Measurements from ENCODE around the gene DCP1B. TPM values are rescaled to one million over a fixed set of nuclear protein-coding genes. Genes with fewer than 3 reads are reported as not detected.
"Not testable (repeated sequence)": the region's sequence is repeated elsewhere in the genome, so short reads cannot be mapped to it uniquely, and the experiment has no call there.

The DCP1B gene
- polyA plus RNA-seq, 12 donors, result 12.0 to 37.8 (median 13.5) TPM; not detected in 1

- no peak for DNase-seq
Measured at GRCh38 chr12:1977588-1977987, 26.7 kb downstream of the DCP1B start.

- DNase-seq, result no peak
Measured at GRCh38 chr12:1977109-1977508, 27.1 kb downstream of the DCP1B start.

DNA sequence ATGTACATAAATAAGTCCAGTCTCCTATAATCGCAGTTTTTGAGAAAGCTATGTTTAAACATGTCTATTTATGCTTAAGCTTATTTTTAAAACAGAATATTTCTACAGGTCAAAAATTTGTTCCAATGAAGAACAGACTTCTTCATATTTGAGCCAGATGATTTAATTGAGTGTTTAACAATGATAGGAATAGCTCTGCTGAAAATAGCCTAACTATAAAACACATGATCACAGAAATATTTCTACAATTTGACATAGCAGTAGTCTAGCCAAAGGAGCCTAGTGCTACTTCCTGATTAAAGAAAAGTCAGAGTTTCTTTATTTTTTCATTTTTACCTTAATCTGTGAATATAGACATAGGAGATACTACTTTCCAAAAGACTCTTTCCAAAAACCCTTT lies 29.4 kb downstream of the DCP1B start:
- no peak for DNase-seq

DNA sequence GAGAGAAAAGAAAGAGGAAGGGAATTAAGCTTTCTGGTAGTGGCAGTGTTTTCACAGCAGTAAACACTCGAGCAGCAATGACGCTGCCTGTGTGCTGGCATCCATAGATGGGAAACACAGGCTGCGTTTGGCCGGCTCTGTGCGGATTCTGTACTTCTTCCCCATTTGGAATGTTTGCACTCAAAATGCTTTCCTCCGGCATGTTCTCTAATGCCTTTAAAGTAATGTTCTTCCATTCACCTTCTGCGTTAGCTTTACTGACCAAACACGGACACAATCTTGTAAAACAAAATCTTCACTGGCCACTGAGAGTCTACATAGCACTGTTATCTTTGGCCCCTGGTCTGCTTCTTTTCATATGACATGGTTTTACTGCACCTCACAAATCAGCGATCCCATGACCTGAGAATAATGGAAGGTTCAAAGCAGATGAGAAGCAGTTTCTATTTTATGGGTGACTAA lies 31.4 kb downstream of the DCP1B start:
- DNase-seq, result peak; percentile 40

DNA sequence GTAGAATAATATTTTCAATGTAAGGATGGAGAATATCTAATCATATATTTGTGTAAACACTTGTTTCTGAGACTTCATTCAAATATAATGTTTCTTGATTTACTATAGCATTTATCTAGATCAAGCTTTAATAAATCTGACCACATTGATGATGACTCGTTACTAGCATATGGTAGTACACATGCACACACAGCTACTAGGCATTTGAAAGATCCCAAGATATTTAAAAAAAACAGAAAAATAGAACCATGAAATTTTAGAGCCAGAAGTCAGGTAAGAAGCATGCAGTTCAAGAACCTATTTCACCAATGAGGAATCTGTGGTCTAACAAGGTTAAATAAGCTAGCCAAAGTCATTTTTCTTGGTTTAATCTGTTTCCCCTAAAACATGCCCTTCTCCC lies 32.0 kb downstream of the DCP1B start:
- DNase-seq, result no peak

GRCh38 chr12:1970331-1970900 lies 33.8 kb downstream of the DCP1B start:
- no peak for DNase-seq

- DNase-seq, result no peak
Measured at GRCh38 chr12:1966561-1967226, 37.6 kb downstream of the DCP1B start.

DNA sequence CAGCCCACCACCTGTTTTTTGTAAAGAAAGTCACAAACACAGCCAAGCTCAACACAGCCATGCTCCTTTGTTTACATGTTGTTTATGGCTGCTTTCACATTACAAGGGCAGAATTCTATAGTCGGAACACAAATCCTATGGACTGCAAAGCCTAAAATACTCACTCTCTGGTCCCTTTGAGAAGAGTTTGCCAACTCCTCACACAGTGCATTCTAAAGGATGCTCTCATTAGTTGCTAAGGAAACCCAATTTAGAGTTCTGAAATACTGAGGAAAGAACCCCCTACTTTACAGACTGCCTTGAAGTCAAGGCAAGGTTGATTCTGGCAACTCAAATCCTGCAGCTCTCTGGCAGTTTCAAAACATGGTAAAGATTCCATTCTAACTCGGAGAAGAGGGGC lies 38.3 kb downstream of the DCP1B start:
- no peak for DNase-seq

DNA sequence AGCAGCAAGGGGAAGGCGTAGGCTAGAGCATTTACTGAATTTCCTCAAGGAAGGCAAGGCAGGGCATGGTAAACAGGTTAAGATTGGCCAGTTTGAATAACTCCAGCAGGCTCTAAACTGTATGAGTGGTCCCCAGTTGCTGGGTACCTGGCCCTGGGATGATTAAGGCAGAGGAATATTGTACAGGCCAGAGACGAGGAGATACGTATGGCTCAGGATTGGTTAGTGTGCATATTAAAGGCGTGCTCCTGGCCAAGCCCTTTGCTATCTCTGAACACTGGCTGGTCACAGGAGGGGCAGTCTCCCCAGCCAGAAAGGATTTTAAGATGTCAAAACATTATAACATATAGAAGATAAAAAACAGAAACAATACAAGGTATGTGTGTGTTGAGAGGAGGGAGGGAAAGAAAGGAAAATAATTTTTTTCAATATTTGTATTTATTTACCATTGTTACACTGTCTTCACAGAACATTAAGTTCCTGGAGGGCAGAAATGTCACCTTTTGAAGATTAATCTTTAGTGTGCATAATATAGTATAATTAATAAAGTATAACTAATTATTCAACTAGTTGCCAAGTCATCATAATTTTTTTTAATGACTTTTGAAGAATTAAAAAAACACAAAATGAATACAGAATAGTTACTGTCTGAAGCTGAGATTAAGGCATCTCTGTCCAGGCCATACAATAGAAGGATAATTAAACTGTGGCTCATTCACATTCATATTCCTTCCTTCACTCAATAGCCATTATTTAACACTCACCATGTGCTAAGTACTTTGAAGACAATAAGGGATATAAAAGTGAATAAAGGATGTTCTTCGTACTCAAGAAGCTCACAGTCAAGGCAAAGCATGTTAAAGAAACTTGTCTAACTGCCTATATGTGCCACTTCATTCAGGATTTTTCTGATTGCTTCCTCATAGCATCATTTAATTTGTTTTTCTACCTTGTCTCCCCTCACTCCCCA lies 41.9 kb downstream of the DCP1B start:
- no peak for DNase-seq

DNA sequence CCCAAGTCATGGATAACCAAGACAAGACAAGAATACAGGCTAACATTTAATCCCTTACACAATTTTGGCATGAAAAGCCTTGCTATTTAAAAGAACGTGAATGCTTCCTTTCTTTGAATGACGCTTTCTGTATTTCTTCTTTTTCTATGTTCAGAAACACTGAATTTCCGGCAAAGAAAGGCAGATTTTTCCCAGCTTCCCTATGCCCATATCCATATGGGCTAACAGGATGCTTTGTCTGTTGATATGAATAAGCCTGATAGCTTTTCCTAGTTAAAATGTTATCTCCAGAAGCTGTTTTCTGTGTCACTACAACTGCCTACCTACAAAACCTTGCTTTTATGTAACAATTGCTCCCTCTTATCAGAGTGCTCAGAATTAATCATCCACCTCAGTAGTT lies 47.5 kb downstream of the DCP1B start:
- no peak for DNase-seq

- no peak for DNase-seq
Measured at GRCh38 chr12:1949771-1950470, 54.3 kb downstream of the DCP1B start.

GRCh38 chr12:1948883-1949282 lies 55.4 kb downstream of the DCP1B start:
- DNase-seq, result no peak

- DNase-seq, result no peak
Measured at GRCh38 chr12:1947081-1947480, 57.2 kb downstream of the DCP1B start.

DNA sequence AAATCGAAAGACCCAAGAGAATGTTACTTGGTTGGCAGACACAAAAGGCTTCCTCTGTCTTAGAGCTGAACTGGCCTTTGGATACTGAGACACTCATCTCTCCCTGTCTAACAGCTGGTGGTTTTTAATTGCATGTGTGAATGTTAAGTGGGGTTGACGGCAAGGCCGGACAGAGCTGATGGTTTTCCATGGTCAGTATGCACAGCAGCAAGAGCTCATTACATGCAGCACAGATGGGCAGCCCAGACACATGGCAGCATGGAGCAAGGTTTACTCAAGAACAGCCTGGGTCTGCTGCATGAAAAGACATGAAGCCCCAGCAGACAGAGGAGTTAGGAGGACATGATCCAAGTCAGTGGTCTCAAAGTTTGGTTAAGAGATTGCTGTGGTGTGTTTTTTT lies 58.0 kb downstream of the DCP1B start:
- no peak for DNase-seq

- not testable (repeated sequence) for DNase-seq
Measured at GRCh38 chr12:1945502-1945901, 58.8 kb downstream of the DCP1B start.

GRCh38 chr12:1939801-1940607 lies 64.3 kb downstream of the DCP1B start:
- peak; percentile 90 for DNase-seq

- DNase-seq, result no peak
Measured at GRCh38 chr12:1939331-1939730, 64.9 kb downstream of the DCP1B start.

DNA sequence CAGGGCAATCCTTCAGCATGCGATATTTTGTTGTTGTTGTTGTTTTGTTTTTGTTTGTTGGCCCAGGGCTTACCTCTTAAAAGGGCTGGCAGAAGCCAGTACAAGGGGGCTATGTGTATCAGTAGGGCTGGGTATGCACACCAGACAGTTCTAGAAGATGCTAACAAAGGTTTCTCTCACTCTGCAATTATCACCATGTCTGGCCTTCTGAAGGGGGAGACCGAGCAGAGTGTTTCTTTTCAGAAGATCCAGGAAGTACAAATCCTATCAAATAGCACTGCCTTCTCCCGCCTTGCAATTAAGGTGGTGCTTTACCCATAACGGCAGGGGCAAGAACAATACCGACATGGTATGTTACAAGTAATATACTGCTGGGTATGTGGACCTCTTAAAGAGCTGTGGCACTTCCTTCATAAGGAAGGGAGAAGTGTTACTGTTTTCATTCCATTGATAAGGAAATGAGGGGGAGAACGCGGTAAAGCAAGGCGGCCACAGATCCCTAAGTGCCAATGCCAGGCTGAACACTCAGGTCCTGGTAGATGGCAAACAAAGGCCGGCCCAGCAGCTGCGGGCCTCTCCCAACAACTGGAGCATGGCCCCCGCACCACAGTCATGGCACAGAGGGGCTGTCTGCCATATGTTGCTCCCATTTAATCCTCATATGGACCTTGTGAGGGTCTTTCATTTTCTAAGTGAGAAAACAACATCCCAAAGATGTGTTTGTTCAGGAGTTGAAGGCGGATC lies 66.6 kb downstream of the DCP1B start:
- DNase-seq, result no peak

- DNase-seq, result no peak
Measured at GRCh38 chr12:1936406-1937320, 67.6 kb downstream of the DCP1B start.
